H1 (cell line): Measurements from ENCODE around the gene FRZB. TPM values are rescaled to one million over a fixed set of nuclear protein-coding genes. Genes with fewer than 3 reads are reported as not detected.

Experiments
- ASH2L ChIP-seq: fragments of 200-600, 300-600 bp; sonication (generic); IDR thresholded peaks from one replicate; pipeline ENCODE4 v1.7.1; 2017; ENCODE audit warnings: low read length
- ATF2 ChIP-seq: IDR thresholded peaks from 2 replicates; pipeline ENCODE4 v1.6.1; 2012; ENCODE audit warnings: low read length, inconsistent platforms
- BRCA1 ChIP-seq: IDR thresholded peaks from 2 replicates; pipeline ENCODE4 v1.6.1; 2012; ENCODE audit warnings: low read depth, low read length, improper control_type of control experiment
- CEBPB ChIP-seq: IDR thresholded peaks from 2 replicates; pipeline ENCODE4 v1.6.1; 2012; ENCODE audit warnings: low read depth, low read length
- CHD1 ChIP-seq: IDR thresholded peaks from 2 replicates; pipeline ENCODE4 v1.6.1; 2012; ENCODE audit warnings: low read depth, low read length, improper control_type of control experiment
- CTBP2 ChIP-seq: IDR thresholded peaks from 2 replicates; pipeline ENCODE4 v1.7.0; 2011; ENCODE audit warnings: borderline replicate concordance, mild to moderate bottlenecking, moderate library complexity, mixed read lengths, low read length; ENCODE audit not compliant: insufficient read depth, insufficient read length
- EZH2 ChIP-seq: fragments of 200-600 bp; sonication (generic); IDR thresholded peaks from 2 replicates; pipeline ENCODE4 v1.7.1; 2012; ENCODE audit warnings: low read depth, mild to moderate bottlenecking, moderate library complexity, low read length, inconsistent platforms; ENCODE audit not compliant: severe bottlenecking
- GABPA ChIP-seq: IDR thresholded peaks from 2 replicates; pipeline ENCODE4 v1.6.1; 2011; ENCODE audit warnings: mild to moderate bottlenecking, low read length, moderate library complexity, borderline replicate concordance; ENCODE audit not compliant: insufficient read depth
- HDAC2 ChIP-seq, 2 experiments: fragments of 300-600 bp in 1 of 2; sonication (generic) in 1 of 2; IDR thresholded peaks; 2 replicates each; pipeline ENCODE4 v1.6.1; 2011 to 2012; ENCODE audit warnings: low read depth in 2 of 2, low read length in 2 of 2, mild to moderate bottlenecking in 2 of 2, moderate library complexity in 2 of 2, borderline replicate concordance in 1 of 2, inconsistent platforms in 1 of 2
- HDAC6 ChIP-seq: IDR thresholded peaks from one replicate; pipeline ENCODE4 v1.7.1; 2012; ENCODE audit warnings: low read depth, mild to moderate bottlenecking, inconsistent platforms, low read length, moderate library complexity
- KDM1A ChIP-seq: fragments of 200-600, 300-600 bp; sonication (generic); IDR thresholded peaks from 2 replicates; pipeline ENCODE4 v1.7.1; 2016; ENCODE audit warnings: mild to moderate bottlenecking, low read length, borderline replicate concordance
- MAFK ChIP-seq: IDR thresholded peaks from 2 replicates; pipeline ENCODE4 v1.6.1; 2012; ENCODE audit warnings: low read depth, mild to moderate bottlenecking, improper control_type of control experiment, low read length
- PHF8 ChIP-seq: fragments of 200-600 bp; sonication (generic); conservative IDR thresholded peaks from 2 replicates; pipeline ENCODE4 v1.7.1; 2012; ENCODE audit warnings: low read depth, mild to moderate bottlenecking, inconsistent platforms, low read length, moderate library complexity
- POU5F1 ChIP-seq: IDR thresholded peaks from 2 replicates; pipeline ENCODE4 v1.6.1; 2011; ENCODE audit warnings: low read depth, mild to moderate bottlenecking, low read length, moderate library complexity
- SAP30 ChIP-seq: fragments of 300-600 bp; sonication (generic); IDR thresholded peaks from 2 replicates; pipeline ENCODE4 v1.7.1; 2012; ENCODE audit warnings: low read length, moderate library complexity, mild to moderate bottlenecking, inconsistent platforms; ENCODE audit not compliant: insufficient read depth, insufficient replicate concordance
- SUZ12 ChIP-seq: fragments of 200-600 bp; sonication (generic); IDR thresholded peaks from 2 replicates; pipeline ENCODE4 v1.6.1; 2012; ENCODE audit warnings: mild to moderate bottlenecking, inconsistent platforms, low read length, moderate library complexity, mixed read lengths
- USF2 ChIP-seq: IDR thresholded peaks from 2 replicates; pipeline ENCODE4 v1.6.1; 2011; ENCODE audit warnings: low read length, improper control_type of control experiment
- ZNF274 ChIP-seq: IDR thresholded peaks from 2 replicates; pipeline ENCODE4 v1.7.0; 2012; ENCODE audit warnings: low read length, borderline replicate concordance; ENCODE audit errors: extremely low read depth
- polyA plus RNA-seq, 7 experiments: library from polyadenylated mRNA; depleted of rRNA in 3 of 7; stranded (reverse) in 5 of 7; unstranded in 2 of 7; fragments of >200 nt in 5 of 7; fragments of 200-250 nt in 2 of 7; gene quantifications; 1 replicate in 5 of 7; 2 replicates in 1 of 7; 4 replicates in 1 of 7; pipeline versions ENCODE4 v1.2.1 to v1.2.3, GENCODE V29; 2011 to 2013; ENCODE audit warnings: missing spikeins in 2 of 7, mixed read lengths in 2 of 7
- total RNA-seq: library from RNA; stranded (reverse); fragmentation: NEBNext Ultra II Directional; extraction: Animal tissue kit (Norgen Biotek cat#: 25700); gene quantifications from 2 replicates; pipeline ENCODE4 v1.2.1, GENCODE V29; 2021

FRZB gene
- total and polyA plus RNA-seq, 2 of the 8 experiments (the other 6 are each of a cell fraction or from before 2014, with no cell fraction given) = 4.4 to 4.6 TPM

- TF ChIP-seq SUZ12 (no peak), ATF2 (no peak), GABPA (no peak), PHF8 (0 out of 2 replicates have a peak, but pooled peaks have one; percentile 46), USF2 (no peak), KDM1A (no peak), CEBPB (no peak), ASH2L (peak; percentile 71), SAP30 (no peak), EZH2 (peak; percentile 55), CTBP2 (no peak), ZNF274 (no peak), HDAC6 (no peak), CHD1 (no peak), POU5F1 (no peak), HDAC2 (IDR thresholded peaks at IDR 0.05; ENCODE audit: borderline replicate concordance in 1 of 2, low read depth in 2 of 2, low read length in 2 of 2) (no peak), MAFK (no peak), BRCA1 (no peak)
These were observed at the start of gene FRZB (continued) for GRCh38 chr2:182866461-182867406.
